ENCODE data around the gene ZDHHC11. TPM values are rescaled to one million over a fixed set of nuclear protein-coding genes. Genes with fewer than 3 reads are reported as not detected.
"Not testable (repeated sequence)": the region's sequence is repeated elsewhere in the genome, so short reads cannot be mapped to it uniquely, and the experiment has no call there.

The ZDHHC11 gene
- total RNA-seq, 1 experiment from 2014 or later: 6.0 TPM

DNA sequence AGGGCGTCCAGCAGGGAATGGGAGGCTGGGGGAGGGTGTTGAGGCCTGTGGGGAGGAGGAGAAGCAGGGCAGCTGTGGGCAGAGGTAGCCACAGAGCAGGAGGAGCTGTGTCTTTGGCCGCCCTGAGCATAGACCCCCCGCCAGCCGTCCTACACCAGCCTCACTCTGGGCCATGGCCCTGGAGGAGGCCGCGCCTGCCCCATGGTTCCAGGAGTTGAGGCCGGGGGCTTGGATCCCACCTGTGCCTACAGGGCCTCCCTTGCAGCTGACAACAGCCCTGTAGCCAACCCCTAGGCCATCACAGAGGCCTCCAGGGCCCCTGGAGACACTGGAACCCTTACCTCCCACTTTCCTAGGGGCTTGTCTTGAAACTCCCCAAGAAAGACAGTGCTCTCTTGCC, 3.0 kb downstream of the ZDHHC11 start:
- DNase-seq (ENCODE audit: low spot score); in situ Hi-C loops (cut with HindIII; ENCODE audit: low sequenced_read_pairs): not testable (repeated sequence)

DNA sequence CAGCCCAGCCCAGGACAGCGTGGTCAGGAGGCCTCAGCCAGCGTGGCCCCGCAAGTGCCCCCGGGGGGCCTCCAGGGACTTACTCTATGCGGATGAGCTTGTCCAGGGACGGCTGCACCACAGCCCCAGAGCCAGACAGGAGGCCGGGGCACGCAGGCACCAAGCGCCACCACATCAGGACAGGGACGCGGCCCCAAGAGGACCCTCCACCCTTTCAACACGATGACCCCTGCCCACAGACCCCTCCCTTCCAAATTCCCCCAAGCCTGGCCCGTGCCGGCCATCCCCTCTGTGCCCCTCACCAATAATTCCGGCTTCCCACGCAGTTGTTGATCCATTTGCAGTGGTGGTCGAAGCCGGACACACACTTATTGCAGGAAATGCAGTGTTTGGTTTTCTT, 3.6 kb downstream of the ZDHHC11 start:
- in situ Hi-C loops (cut with HindIII; ENCODE audit: low sequenced_read_pairs); DNase-seq (ENCODE audit: low spot score): not testable (repeated sequence)

DNA sequence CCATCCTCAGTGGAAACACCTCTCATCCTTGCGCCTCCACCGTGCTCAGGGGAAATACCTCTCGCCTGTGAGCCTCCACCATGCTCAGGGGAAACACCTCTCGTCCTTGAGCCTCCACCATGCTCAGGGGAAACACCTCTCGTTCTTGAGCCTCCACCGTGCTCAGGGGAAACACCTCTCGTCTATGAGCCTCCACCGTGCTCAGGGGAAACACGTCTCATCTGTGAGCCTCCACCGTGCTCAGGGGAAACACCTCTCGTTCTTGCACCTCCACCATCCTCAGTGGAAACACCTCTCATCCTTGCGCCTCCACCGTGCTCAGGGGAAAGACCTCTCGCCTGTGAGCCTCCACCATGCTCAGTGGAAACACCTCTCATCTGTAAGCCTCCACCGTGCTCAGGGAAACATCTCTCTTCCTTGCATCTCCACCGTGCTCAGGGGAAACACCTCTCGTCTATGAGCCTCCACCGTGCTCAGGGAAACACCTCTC, 4.1 kb downstream of the ZDHHC11 start:
- in situ Hi-C loops (cut with HindIII; ENCODE audit: low sequenced_read_pairs); DNase-seq (ENCODE audit: low spot score): not testable (repeated sequence)

DNA sequence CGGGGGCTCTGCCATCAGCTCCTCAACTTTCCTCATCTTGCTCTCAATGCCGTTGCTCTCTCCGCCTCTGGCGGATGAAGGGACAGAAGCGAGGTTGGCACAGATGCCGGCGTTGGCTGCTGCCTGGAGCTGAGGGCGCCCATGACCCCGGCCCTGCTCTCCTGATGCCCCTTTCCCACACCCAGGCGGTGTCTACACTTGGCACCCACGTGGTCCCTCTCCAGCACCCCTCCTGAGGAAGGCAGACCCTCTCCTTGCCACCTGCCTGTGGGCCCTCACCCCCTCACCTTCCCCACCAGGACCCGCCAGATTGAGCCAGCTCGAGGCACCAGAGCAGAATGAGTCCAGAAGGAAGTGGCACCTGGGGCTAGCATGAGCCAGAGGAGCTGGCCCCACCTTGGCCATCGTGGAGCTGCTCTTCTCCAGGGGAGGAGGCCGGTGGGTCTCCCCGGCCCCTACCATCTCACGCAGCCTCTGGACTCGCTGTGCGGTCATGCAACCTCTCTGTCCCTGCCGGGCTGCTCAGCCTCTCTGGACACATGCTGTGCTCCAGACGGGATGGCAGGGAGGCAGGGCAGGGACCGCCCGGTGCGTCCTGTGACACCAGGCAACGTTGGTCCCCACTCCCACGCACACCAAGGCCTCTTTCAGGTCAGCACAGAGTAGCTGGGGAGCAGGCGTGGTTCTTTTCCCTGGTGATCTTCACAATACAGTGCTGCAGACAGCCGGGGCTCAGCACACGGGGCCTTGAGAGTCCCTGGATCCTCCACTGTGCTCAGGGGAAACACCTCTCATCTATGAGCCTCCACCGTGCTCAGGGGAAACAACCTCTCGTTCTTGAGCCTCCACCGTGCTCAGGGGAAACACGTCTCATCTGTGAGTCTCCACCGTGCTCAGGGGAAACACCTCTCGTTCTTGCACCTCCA, 4.8 kb downstream of the ZDHHC11 start:
- in situ Hi-C loops (cut with HindIII; ENCODE audit: low sequenced_read_pairs); DNase-seq (ENCODE audit: low spot score): not testable (repeated sequence)

DNA sequence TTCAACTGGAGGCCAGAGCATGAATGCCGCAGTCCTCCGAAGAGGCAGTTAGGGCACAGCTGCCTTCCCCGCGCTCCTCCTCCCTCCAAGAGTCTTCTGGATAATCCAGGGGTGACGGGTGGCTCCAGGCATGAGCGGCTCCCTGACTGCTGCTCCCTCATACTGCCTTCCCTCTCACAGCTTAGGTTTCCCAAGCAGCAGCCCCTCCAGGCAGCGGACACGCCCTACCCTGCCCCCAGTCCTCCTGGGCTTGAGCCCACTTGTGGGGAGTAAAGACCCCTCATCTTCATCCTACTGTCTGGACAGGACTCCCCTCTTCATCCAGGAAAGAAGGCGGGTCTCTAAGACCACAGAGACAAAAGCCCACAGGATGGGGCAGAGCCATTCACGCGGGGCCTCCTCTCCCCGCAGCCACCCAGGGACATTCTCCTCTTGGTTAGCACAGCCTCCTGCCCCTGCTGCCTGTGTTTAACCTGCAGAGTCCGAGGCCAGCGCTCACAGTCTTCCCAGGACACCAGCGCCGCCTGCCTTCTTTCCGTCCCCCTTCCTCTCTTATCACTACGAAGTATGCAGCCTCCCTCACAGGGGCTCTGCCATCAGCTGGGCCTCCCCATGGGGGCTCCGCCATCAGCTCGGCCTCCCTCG, 5.6 kb downstream of the ZDHHC11 start:
- in situ Hi-C loops (cut with HindIII; ENCODE audit: low sequenced_read_pairs): not testable (repeated sequence)

DNA sequence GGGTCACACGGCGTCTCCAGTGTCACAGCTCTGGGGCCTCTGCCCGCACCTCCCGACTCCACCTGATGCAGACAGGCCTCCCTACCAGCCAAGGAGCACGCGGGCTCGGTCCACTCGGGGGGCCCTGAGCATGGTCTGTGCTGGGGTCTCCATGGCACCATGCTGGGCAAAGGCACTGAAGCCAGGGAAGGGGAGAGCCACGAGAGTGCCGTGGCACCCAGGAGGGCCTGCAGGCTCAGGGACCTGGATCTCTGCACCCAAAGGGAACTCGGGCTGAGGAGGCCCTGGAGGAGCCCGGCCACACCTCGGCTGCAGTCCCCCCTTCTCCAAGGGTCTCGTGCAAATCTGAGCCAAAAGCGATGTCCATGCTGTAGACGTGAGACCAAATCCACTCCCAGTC, 6.4 kb downstream of the ZDHHC11 start:
- DNase-seq (ENCODE audit: low spot score); in situ Hi-C loops (cut with HindIII; ENCODE audit: low sequenced_read_pairs): not testable (repeated sequence)

More for the DNA sequence above, 5.6 kb downstream of the ZDHHC11 start:
- not testable (repeated sequence) for DNase-seq (ENCODE audit: low spot score)

DNA sequence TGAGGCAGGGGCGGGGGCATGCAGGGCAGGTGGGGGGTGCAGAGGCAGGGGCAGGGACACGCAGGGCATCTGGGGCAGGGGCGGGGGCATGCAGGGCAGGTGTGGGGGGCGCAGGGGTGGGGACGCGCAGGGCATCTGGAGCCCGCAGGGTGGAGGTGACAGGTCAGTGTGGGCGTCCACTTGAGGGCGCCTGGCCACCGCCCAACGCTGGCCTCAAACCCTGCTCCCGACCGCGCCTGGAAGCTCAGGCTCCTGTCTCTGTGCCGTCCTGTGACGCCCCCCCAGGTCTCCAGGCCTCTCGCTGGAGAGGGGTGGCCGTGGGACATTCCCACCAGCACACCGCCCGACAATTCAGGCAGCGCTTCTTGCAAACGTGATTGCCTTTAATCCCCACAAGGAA, 6.9 kb downstream of the ZDHHC11 start:
- in situ Hi-C loops (cut with HindIII; ENCODE audit: low sequenced_read_pairs): not testable (repeated sequence)

DNA sequence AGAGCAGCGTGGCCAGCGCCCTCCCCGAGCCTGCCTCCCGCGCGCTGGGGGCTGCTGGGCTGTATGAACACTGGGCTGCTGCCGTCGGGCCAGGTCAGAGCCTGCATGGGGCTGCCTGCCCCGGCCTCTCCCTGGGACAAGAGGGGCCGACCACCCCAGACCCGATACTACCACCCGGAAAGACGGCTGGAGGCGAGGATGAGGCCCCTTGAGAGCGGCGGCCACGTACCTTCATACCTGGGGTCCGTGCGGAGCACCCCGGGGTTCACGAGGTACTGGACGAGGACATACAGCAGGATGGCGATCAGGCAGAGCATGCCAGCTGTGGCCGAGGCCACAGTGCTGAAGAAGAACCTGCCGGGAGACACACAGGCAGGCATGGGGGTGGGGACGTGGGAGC, 7.4 kb downstream of the ZDHHC11 start:
- DNase-seq (ENCODE audit: low spot score); in situ Hi-C loops (cut with HindIII; ENCODE audit: low sequenced_read_pairs): not testable (repeated sequence)

More for the DNA sequence above, 6.9 kb downstream of the ZDHHC11 start:
- not testable (repeated sequence) for DNase-seq (ENCODE audit: low spot score)

DNA sequence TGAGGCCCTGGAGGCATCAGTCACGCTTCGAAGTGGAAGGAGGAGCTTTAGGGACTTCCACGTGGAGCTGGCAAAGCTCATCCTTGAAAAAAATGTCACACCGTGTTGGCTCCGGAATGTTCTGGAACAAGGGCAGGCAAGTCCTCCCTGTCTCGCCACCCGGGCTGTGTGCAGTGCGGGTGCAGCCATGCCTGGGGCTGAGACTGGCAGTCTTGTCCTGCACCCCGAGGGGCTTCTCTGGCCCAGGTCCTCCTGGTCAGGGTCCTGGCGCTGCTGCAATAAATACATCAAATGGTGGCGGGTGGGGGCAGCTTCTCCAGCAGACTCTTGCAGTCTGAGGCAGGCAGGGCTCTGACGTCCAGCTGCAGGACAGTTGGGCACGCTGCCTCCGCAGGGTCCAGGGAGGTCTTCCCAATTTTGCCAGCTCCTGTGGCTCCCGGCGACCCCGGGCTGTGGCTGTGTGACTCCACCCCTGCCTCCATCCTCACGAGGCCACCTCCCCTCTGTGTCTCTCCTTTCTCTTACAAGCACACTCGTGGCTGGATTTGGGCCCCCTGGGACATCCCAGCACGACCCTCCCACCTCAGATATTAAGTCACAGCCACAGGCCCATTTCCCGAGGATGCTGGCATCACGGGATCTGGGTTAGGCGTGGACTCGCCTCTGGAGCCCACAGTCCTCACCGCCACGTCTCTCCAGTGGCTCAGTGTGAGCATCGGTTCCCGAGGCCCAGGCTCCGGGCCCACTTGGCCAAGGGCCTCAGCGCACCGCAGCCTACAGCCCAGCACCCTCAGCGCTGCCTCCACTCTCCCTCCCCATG, 8.2 kb downstream of the ZDHHC11 start:
- in situ Hi-C loops (cut with HindIII; ENCODE audit: low sequenced_read_pairs); DNase-seq (ENCODE audit: low spot score): not testable (repeated sequence)

DNA sequence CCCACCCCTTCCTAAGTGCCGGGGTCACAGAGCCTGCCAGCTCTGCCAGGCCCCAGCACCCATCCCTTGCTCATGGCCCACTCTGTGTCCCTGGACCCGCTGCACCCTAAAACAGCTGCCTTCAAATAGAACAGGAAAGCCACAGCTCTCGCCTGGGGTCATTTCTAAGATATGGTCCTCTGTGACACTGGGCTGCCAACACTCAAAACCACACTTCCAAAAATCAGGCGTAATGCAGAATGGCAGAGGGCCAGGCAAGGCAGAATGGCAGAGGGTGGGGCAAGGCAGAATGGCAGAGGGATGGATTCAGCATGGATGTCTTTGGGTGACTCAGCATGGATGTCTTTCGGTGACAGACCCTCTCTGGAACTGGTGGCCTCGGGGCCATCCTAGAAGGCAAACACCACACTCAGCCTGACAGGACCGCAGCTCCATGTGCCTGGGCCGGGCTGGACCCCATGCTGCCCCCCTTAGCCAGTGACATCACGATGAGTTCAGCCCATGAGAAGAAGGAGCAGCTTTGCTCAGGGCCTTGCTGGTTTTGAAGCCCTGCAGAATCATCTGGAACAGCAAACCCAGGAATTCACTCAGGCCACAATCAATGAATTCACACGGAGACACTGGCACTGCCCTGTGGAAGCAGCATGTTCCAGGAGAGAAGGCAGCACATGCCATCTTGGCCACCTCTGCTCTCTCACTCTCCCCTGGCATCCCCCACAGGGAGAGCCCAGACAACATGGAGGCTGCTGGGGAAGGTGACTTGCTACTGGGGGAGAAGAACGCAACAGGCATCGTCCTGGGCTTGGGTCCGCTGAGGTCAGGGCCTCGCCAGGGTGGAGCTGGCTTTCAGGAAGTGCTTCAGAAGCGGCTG, 9.0 kb downstream of the ZDHHC11 start:
- in situ Hi-C loops (cut with HindIII; ENCODE audit: low sequenced_read_pairs): not testable (repeated sequence)
- peak; percentile 26 for DNase-seq (ENCODE audit: low spot score)

DNA sequence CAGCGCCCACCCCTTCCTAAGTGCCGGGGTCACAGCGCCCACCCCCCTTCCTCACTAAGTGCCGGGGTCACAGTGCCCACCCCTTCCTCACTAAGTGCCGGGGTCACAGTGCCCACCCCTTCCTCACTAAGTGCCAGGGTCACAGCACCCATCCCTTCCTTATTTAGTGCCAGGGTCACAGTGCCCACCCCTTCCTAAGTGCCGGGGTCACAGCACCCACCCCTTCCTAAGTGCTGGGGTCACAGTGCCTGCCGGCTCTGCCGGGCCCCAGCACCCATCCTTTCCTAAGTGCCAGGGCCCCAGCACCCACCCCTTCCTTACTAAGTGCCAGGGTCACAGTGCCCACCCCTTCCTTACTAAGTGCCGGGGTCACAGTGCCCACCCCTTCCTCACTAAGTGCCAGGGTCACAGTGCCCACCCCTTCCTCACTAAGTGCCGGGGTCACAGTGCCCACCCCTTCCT, 9.8 kb downstream of the ZDHHC11 start:
- in situ Hi-C loops (cut with HindIII; ENCODE audit: low sequenced_read_pairs); DNase-seq (ENCODE audit: low spot score): not testable (repeated sequence)

DNA sequence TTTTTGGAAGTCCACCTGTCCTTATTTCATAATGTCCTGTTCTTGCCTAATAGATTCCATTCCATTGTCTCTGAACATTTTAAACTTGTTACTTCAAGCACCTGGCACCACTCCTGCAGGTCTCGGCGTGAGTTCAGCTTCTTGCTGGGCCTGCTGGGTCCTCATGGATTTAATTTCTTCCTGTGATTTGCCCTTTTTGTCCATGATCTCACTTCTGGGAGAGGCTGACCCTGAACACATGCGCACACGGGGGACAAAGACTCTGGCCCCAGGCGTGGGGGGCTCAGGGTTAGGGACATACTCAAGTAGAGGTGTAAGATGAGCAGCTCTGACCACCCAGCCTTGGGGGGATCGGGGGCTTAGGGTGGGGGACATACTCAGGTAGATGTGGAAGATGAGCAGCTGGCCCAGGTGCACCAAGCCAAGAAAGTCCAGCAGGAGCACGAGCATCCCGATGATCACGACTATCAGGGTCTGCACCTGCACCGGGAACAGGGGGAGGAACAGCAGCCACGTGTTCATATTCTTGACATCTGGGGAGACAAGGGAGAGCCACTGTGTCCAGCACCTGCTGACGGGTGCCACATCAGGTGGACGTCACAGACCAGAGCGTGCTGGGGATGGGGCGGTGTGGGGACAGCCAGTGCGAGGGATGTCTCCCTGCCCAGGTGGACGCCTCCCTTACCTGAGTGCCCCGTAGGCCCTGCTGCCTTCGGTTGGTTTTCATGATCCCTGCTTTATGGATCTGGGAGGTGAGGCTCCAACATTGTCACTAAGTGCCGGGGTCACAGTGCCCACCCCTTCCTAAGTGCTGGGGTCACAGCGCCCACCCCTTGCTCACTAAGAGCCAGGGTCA, 10.4 kb downstream of the ZDHHC11 start:
- in situ Hi-C loops (cut with HindIII; ENCODE audit: low sequenced_read_pairs); DNase-seq (ENCODE audit: low spot score): not testable (repeated sequence)

DNA sequence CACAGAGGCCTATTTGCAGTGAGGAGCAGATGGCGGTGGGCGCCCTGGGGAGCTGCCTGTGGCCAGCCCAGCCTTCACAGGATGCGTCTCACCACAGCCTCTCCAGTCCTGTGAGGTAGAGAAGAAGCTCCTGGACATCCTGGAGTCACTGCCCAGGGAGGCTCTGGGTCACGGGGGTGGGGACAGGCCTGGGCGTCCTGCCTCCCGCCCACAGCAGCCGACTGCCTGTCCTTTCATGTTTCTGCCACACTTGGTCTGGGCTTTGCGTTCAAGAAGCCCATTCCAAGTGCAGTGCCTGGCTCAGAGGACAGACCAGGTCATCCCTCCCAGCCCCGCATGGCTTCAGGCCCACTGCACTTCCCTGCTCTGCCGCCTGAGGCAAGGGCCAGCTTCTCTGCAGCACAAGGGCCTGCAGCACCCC, 12.3 kb downstream of the ZDHHC11 start:
- in situ Hi-C loops (cut with HindIII; ENCODE audit: low sequenced_read_pairs): not testable (repeated sequence)
- peak; percentile 93 for DNase-seq (ENCODE audit: low spot score)

DNA sequence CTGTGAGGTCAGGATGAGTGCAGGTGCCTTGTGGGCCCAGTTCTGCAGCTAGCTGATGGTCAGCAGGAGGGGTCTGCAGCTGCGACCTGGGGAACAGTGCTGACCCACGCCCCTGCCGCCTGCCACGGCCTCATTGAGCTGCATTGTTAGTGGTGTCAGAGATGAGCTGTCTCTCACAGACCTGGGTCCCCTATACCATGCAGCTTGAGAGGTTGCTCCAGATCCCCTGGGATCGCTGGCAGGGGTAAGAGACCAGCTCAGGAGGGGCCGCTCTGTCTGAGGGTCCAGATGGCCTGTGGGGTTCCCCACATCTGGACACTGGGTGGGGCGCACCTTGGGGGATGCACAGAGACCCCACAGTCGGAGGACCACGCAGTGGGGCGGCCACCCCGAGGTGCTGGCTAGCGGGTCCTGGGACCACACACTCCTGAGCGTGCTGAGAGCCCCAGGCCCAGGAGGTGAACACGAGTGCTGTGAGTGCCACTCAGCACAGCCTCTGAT, 13.1 kb downstream of the ZDHHC11 start:
- in situ Hi-C loops (cut with HindIII; ENCODE audit: low sequenced_read_pairs); DNase-seq (ENCODE audit: low spot score): not testable (repeated sequence)

DNA sequence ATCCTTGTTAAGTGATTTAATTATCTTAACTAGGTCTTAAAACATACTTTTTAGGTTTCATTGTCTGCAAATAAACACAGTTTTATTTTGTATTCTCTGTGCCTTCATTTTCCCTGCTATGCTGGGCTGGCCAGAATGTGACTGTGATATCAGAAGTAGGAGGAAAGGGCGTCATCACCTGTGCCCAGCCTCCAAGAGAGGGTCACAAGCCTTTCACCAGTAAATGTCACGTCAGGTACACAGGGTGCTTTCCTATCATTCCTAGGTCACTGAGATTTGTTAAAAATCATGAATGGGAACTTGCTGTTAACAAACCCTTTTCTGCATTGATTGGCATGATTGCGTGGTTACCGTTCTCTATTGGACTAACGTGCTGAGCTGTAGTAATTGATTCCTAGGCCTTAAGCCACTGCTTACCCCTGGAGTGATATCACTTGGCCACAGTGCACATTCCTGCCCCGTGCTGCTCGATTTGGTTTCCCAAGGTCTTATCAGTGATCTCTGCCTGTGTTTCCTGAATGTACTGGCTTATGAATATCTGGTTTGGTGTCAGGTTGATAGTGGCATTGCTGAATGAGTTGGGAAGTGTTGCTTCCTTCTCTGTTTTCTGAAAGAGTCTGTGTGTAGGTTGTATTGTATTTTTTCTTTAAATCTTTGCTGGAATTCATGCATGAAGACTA, 14.7 kb downstream of the ZDHHC11 start:
- DNase-seq (ENCODE audit: low spot score); in situ Hi-C loops (cut with HindIII; ENCODE audit: low sequenced_read_pairs): not testable (repeated sequence)

DNA sequence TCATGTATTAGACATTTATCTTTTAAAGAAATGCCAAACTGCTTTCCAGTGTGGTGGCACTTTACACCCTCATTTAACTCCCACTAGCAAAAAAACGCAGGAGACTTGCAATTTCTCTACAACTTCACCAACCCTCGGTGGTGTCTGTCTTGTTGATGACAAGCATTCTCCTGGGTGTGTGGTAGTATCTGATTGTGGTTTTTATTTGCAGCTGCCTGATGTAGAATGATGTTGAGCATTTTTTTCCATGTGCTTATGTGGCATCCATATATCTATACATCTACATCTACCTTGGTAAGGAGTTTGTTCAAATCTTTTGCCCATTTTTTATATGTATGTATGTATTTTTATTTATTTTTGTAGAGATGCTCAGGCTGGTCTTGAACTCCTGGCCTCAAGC, 16.8 kb downstream of the ZDHHC11 start:
- DNase-seq (ENCODE audit: low spot score); in situ Hi-C loops (cut with HindIII; ENCODE audit: low sequenced_read_pairs): not testable (repeated sequence)

Data from G401 (cell line).